Astrocyte of the hippocampus (primary cell): Measurements from ENCODE around the gene ZNF785.
"Not testable (repeated sequence)": the region's sequence is repeated elsewhere in the genome, so short reads cannot be mapped to it uniquely, and the experiment has no call there.

Experiments used
- DNase-seq: peaks from one replicate; pipeline ENCODE4 v3.0.0; 2011; ENCODE audit warnings: low read depth, low spot score

Gene ZNF785

DNA sequence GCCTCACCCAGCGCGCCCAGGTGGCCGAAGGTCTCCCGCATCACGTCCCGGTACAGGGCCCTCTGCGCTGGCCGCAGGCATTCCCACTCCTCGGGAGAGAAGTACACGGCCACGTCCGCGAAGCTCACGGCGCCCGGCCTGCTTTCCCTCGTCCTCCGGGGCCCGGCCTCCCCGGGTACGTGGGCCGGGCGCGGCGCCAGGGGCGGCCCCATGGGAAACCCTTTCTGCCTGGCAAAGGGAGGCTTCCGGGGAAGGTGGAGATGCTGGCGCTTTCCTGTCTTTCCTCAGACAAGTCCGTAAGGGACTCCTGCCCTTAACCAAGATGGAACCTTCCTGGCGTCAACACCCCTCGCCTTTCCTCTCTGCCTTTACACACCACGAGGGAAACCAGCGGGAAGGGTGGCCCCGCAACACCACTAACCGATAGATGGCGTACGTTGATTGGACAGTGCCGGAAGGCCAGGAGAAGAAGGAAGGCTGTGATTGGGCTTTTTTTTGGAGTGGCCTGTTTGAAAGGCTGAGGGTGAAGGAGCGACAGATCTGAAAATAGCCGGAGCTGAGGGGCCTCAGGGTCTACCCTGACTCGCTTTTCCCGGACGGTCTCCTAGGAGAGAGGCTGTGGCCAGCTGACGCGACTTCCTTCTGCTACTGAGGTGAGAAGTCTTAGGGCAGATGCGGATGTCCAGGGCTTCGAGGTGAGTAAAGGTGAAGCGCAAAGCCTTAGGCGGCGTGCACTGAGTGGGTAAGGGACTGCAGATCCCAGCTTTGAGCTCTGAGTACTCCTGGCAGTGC, at the start of gene ZNF785:
TSS of gene ZNF785 (minus strand) at position 298 of the 792 bp plus-strand sequence. CDS start at position 212, 86 bp downstream.
- peak; percentile 99 for DNase-seq

DNA sequence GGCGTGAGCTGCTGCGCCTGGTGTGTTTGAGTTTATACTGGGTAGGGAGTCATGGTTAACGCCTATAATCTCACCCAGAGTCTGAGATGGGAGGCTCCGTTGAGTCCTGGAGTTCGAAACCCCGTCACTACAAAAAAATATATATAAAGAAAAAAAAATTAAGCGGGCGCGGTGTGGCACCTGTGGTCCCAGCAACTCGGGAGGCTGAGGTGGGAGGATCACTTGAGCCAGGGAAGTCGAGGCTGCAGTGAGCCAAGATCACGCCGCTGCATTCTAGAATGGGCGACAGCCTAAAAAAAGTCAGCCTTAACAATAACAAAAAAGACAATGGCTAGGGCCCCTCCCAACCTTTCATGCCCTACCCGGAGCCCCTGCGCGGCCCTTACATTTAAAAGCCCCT, 48.0 kb upstream of the ZNF785 start:
- DNase-seq: no peak

DNA sequence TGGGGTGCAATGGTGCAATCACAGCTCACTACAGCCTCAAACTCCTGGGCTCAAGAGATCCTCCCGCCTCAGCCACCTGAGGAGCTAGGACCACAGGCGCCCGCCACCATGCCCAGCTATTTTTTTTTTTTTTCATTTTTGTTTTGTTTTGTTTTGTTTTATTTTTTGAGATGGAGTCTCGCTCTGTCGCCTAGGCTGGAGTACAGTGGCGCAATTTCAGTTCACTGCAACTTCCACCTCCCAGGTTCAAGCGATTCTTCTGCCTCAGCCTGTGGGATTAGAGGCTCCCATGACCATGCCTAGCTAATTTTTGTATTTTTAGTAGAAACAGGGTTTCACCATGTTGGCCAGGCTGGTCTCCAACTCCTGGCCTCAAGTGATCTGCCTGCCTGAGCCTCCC, 47.0 kb upstream of the ZNF785 start:
- not testable (repeated sequence) for DNase-seq

DNA sequence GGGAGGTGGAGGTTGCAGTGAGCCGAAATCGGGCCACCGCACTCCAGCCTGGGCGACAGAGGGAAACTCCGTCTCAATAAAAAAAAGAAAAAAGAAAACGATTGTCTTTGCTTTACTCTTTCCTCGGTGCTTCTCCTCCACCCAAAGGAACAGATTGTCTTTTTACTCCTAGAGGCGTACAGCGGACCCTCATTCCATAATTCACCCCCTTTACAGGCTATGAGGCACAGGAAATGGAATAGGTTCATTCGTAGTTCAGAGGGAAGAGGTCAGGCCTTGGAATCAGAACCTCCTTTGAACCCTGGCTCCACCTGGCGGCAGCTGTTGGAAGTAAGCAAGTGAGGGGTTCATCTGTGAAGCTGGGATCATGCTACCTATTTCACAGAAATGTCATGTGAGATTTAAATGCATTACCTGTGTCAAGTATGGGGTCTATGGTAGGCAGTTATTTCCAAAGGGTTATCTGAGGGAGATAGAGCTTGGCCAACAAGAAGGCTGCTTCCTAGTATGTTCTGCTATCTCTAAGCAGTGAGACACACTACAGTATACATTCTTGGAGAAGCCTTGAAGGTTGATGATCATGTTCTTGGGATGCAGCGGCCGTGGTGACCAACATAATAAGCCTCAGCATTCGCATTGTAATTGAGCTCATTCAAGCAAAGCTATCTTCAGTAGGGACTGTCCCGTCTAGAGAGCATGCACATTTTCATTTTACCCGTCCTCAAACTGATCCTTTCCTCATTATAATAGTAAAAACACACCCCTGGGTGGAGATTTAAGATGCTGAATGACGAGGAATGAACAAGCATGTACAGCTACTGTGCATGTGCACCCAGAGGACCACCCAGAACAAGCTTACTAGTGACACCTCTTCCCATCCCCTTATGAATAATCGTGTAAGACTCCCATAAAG, 43.4 kb upstream of the ZNF785 start:
- DNase-seq: peak; percentile 81

DNA sequence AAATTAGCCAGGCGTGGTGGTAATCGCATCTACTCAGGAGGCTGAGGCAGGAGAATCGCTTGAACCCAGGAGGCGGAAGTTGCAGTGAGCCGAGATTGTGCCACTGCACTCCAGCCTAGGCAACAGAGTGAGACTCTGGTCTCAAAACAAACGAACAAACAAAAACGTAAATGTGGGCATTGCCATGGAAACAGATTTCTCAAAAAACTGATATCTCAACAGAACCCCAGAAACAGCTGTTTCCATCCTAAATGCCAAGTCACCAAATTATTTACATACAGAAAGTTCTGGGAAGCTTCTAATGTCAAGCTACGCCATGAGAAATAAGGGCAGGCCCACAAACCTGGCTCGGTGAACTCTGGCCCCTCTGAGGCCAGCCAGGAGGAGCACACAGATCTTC, 40.7 kb upstream of the ZNF785 start:
- no peak for DNase-seq

DNA sequence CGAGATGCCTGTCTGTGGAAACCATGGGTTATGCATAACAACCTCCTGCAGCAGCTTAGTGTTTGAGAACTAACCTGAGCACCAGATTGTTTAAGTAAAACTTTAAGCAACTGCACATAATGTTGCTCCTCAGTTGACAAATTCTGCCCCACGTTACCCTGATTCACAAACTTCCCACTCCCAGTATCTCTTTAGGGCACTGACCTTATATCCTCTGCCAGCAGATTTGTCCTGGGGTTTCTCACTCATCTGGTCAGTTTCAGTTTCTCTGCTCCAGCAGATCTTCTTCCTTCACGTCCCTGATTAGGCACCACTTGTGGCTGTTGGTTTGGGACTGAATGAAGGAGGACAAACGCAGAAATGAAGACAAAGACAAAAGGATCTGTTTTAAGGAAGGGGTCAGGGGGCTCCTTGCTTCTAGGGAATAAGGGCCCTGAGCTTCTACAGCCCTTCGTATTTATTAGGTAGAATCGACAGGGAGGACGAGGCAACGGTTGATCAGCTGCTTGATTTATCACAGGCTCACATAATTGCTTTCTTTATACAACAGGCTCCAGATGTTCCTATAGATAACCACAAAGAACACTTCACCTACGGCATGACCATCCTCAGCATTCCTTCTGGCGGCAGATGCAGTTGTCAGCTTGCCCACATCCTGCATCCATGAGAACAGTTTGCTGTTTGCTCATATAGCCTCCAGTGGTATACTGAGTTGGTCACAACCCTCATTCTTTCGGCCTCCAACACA, 38.2 kb upstream of the ZNF785 start:
- no peak for DNase-seq

DNA sequence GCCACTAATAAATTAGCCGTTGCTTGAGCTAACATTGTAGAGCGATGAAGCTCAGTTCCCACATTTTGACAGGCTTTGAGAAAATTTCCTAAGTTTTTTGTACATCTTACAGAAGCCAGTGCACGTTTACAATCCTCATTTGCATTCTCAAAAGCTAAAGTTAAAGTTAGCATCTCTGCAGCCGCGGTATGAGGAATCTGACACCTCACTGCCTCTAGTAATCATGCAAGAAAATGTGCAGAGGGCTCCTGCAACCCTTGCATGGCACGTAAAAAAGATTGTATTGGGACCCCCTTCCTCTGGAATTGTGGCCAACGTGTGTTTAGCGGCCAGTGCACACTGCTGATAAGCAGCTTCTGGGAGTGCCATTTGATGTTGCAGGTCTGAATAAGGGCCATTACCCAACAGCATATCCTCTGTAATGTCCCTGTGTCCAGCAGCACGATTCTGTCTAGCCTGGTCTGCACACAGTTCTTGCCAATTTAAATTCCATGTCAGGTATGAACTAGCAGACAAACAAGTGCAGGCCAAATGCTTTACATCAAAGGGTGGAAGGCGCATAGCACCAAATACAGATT, 37.0 kb upstream of the ZNF785 start:
- no peak for DNase-seq

DNA sequence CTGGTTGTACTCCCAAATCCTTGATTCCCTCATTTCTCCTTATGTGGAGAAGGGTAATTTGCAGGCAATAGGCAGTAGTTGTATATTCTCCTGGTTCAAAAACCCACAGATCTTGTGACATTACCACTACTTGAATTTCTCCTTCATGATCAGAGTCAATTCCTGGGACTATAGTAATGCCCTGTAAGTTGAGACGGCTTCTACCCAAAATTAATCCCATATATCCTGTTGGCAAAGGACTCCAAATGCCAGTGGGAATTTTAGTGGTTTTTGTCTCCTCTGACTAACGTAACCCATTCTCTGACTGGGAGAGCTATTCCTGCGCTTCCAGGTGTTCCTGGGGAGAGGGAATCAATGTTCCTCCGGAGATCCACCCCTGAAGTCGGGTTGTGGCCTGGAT, 36.3 kb upstream of the ZNF785 start:
- no peak for DNase-seq

DNA sequence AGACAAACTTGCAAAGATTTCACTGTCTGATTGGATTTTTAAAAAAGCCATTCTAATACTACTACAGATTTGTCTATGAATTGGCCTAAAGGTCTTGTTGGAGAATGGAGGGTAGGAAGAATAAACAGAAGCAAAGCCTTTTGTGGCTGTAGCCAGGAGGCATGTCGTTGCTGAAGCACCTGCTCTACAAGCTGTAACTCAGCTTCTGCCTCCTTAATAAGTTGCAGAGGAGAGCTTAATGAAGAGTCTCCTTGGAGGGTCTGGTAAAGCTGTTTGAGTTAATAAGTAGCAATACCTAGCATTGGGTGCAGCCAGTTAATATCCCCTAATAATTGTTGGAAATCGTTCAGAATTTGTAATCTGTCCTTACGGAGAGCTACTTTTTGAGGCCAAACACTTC, 34.7 kb upstream of the ZNF785 start:
- DNase-seq: no peak

DNA sequence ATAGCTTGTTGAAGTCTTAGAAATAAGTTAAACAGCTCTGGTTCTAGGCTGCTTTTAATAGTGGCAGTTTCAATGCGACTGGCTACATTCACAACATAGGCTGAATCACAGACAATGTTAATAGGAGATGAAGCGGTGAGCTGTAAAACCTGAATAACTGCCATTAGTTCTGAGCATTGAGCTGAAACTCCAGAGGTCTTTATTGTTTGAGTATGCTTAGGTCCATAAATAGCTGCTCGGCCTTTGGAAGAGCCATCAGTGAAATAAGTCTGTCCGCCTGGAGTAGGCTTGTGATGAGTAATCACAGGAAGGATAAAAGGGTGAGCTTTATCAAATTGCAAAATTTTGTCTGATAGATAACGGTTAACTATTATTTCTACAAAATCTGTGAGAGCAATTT, 34.1 kb upstream of the ZNF785 start:
- no peak for DNase-seq

DNA sequence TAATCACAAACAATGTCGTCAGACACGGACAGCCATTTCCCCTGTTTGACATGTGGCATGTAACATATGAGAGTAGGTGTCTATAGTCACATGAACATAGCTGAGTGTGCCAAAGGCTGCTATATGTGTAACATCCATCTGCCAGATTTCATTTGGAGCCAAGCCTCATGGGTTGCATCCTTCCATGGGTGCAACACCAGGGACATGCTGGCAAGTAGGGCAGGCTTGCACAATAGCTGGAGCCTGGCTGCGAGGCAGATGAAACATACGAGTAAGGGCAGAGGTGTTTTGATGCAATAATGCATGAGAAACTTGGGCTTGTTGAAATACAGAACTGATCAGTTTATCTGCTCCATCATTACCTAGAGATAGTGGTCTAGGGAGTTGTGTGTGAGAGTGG, 33.7 kb upstream of the ZNF785 start:
- DNase-seq: no peak

DNA sequence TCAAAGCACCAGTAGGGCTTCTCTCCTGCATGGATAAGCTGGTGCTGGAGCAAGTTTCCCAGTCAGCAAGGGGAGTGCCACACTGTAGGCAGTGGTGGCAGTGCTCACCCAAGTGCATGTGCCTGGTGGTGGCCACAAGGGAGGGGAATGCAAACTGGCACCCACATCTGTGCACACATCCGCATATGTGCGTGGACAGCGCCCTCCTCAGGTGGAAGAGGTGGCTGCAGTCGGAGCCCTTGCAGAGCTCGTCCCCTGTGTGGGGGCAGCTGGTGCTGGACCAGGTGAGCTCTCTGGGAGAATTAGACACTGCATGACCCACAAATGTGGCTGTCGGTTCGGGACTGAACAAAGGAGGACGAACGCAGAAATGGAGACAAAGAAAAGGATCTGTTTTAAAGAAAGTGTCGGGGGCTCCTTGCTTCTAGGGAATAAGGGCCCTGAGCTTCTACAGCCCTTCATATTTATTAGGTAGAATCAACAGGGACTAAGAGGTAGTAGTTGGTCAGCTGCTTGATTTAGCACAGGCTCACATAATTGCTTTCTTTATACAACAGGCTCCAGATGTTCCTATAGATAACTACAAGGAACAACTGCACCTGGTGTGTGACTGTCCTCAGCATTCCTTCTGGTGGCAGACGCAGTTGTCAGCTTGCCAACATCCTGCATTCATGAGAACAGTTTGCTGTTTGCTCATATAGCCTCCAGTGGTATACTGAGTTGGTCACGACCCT, 30.0 kb upstream of the ZNF785 start:
- DNase-seq: peak; percentile 32

DNA sequence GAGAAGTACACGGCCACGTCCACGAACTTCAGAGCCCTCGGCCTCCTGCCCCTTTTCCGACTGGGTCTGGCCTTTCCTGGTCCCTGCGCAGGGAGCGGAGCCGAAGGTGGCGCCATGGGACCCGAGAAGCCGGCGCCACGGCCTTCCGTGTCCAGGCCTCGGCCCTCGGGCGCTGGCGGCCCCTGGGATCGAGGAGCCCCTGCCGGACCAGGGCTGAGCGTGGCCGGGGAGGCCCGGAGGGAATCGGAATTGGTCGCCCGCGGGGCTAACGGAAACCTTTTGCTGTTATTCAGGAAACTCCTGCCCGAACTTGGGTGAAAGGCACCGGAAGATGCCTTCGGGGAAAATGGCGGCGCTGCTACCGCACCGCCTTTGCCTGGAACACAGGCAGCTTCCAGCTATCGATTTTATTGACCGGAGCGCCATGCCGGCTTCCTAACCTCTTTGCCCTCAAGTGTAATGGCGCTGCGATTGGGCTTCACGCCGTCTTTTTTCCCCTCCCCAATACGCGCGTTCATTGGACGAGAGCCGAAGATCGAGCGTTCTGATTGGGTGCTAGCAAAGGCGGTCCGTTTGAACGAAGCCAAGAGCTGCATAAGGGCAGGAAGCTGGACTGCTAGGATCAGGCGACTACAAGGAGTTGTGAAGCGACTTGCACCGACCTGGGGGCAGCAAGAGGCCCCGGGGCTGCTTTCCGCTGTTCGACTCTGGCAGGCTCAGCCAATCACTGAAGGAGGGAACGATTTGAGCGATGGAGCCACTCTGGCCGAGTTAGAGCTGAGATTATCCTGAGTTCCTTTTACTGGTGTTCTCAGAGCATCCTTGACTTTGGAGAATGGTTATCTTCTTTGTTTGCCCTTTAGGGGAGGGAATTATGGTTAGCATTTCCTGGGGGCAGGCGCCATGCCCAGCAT, 24.7 kb upstream of the ZNF785 start, which contains the start of gene ZNF689:
TSS of gene ZNF689 (minus strand) at position 464 of the 914 bp plus-strand sequence. CDS start at position 116, 348 bp downstream.
- DNase-seq: peak; percentile 98

DNA sequence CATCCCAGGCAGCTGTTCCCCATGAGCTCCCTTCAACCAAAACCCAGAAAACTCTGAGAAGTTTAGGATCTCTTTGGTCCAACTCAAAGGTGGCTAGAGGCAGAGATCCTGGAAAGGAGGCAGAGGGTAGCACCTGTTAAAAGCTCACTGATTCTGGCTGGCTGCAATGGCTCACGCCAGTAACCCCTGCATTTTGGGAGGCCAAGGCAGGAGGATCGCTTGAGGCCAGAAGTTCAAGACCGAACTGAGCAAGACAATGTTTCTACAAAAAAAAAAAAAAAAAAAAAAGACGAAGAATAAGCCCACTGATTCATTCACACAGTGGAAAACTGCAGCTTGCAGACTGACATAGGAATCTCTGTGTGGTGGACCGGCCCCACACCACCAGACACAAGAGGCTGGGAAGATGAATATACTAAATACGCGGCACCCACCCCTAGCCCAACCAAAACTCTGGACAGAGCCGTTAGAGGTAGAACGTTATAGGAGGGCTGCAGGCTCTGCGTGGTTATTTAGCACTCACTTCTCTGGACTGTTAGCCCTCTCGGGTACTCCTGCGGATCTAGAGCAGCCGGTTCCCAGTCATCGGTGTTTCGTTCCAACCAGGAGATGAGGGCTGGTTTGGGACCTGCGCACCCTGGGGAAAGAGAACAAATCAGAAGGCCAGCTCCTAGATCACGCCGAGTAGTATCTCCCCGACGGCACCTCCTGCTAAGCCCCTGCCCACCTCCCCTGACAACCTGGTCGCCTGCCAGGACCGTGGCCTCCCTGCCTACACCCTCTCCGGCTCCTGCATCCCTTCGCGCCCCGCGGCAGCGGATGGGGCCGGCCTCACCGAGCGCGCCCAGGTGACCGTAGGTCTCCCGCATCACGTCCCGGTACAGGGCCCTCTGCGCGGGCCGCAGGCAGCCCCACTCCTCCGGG, 23.8 kb upstream of the ZNF785 start:
- DNase-seq: peak; percentile 78

DNA sequence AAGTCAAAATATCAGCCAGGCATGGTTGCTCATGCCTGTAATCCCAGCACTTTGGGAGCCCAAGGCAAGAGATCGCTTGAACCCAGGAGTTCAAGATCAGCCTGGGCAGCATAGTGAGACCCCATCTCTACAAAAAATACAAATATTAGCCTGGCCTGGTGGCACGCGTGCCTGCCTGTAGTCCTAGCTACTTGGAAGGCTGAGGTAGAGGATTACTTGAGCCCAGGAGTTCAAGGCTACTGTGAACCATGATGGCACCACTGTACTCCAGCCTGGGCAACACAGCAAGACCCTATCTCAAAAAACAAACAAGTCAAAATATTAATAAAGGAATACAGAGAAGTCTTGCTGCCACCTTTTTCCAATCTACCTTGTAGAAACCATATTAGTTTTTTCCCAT, 20.5 kb upstream of the ZNF785 start:
- DNase-seq: no peak

DNA sequence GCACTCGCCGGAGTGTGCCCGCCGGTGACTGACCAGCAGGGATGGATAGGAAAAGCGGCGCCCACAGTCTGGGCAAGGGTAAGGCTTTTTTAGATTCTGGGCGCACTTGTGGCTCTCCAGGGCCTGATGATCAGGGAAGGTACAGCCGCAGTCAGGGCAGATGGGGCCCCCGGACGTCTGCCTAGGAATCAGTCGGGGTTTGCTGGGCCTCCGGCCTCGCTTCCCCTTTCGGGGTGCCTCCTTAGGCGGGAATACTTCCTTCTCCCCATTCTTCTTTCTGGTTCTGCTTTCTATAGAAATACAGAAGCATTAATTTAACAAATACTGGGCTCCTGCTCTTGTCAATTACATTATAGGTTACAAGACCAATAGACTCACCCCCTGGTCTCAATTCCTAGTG, 19.7 kb upstream of the ZNF785 start:
- no peak for DNase-seq

DNA sequence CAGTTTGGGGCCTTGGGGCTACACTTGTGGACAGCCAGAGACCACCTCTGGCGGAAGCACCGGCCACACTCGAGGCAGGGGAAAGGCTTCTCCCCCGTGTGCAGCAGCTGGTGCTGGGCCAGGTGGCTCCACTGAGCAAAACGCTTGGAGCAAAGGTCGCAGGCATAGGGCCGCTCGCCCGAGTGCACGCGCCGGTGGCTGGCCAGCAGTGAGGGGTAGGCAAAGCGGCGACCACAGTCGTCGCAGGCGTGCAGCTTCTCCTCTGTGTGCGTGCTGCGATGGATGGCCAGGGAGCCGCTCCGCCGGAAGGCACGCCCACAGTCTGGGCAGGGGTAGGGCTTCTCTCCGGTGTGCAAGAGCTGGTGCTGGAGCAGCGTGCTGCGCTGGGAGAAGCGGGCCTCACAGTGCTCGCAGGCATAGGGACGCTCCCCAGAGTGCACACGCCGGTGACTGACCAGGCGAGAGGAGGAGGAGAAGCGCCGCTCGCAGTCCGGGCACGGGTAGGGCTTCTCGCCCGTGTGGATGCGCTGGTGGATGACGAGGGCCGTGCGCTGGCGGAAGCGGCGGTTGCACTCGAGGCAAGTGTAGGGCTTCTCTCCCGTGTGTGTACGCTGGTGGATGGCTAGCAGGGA, 18.9 kb upstream of the ZNF785 start:
- DNase-seq: no peak

DNA sequence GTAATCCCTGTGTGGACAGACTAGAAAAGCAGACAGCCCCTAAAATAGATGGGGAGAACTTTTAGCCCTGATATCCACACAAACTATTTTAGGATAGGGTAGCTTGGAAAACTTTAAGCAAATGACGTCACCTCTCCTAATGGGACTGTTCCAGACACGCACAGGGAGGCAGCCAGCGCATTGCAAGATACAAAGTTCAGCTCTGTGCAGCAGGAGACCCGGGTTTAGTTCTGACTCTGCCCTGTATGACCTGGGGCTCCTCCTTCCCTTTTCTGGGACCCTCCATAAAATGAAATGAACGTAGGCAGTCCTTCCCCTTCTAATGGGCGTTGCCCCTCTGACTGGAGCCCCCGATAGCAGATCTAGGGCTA, 18.4 kb upstream of the ZNF785 start:
- no peak for DNase-seq
